CD4-positive, alpha-beta T cell (primary cell): ENCODE measurements around the gene WDR89. TPM values are rescaled to one million over a fixed set of nuclear protein-coding genes. Genes with fewer than 3 reads are reported as not detected.
"Not testable (repeated sequence)": the region's sequence is repeated elsewhere in the genome, so short reads cannot be mapped to it uniquely, and the experiment has no call there.

Experiments
- ATAC-seq: fragments of 200-7000 bp; cut with Tn5 transposase; one replicate; pipeline ENCODE4 v1.10.0; 2022; ENCODE audit warnings: mild to moderate bottlenecking; ENCODE audit not compliant: poor library complexity
- CTCF ChIA-PET: fragments of 350-600 bp; sonication (Branson Sonifier 250); formaldehyde crosslinking; loops from one replicate; lab custom pipeline; 2021; ENCODE audit warnings: antibody characterized with exemption, inconsistent platforms; lab: Charles Lee
- POLR2A ChIA-PET: fragments of 350-600 bp; sonication (Branson Sonifier 250); formaldehyde crosslinking; loops from one replicate; lab custom pipeline; 2021; ENCODE audit warnings: antibody characterized with exemption, inconsistent platforms; lab: Charles Lee
- DNase-seq, 14 experiments: peaks; one replicate each; pipeline ENCODE4 v3.0.0-alpha.2; 2013 to 2020; ENCODE audit warnings: mixed read lengths in 2 of 14
- H3K27ac ChIP-seq, 2 donors: one replicate each; pipeline versions ENCODE4 v1.5.1 to v1.7.0; 2013; ENCODE audit warnings: low read length in 2 of 2, low read depth in 1 of 2, mild to moderate bottlenecking in 1 of 2
- H3K27me3 ChIP-seq, 2 experiments: 1 replicate in 1 of 2; 2 replicates in 1 of 2; pipeline versions ENCODE4 v1.6.1 to v1.7.0; 2013; ENCODE audit warnings: low read length in 2 of 2, control low read depth in 1 of 2, mild to moderate bottlenecking in 1 of 2, moderate library complexity in 1 of 2; ENCODE audit not compliant: insufficient read depth in 2 of 2, control insufficient read depth in 1 of 2
- H3K36me3 ChIP-seq: one replicate; pipeline ENCODE4 v1.6.1; 2013; ENCODE audit warnings: low read length, control low read depth; ENCODE audit not compliant: insufficient read depth
- H3K4me1 ChIP-seq: one replicate; pipeline ENCODE4 v1.6.1; 2013; ENCODE audit warnings: low read length, control low read depth; ENCODE audit not compliant: insufficient read depth
- H3K4me3 ChIP-seq: one replicate; pipeline ENCODE4 v1.5.1; 2013; ENCODE audit warnings: mild to moderate bottlenecking, low read length, moderate library complexity
- H3K9me3 ChIP-seq, 2 experiments: 1 replicate in 1 of 2; 2 replicates in 1 of 2; pipeline versions ENCODE4 v1.6.1 to v1.7.0; 2013; ENCODE audit warnings: low read length in 2 of 2, mild to moderate bottlenecking in 2 of 2, control low read depth in 1 of 2, moderate library complexity in 1 of 2; ENCODE audit not compliant: control insufficient read depth in 1 of 2, insufficient read depth in 1 of 2
- H3K27ac Mint-ChIP-seq: one replicate; pipeline ENCODE4 v1.8.0; 2020; ENCODE audit warnings: mixed read lengths
- H3K27me3 Mint-ChIP-seq: one replicate; pipeline ENCODE4 v1.8.0; 2021; ENCODE audit warnings: mixed read lengths
- H3K36me3 Mint-ChIP-seq: one replicate; pipeline ENCODE4 v1.8.0; 2021; ENCODE audit warnings: low read depth, mixed read lengths
- H3K4me1 Mint-ChIP-seq: one replicate; pipeline ENCODE4 v1.8.0; 2021; ENCODE audit warnings: low read depth, mixed read lengths
- H3K4me3 Mint-ChIP-seq: one replicate; pipeline ENCODE4 v1.8.0; 2020; ENCODE audit warnings: mild to moderate bottlenecking, mixed read lengths
- H3K9me3 Mint-ChIP-seq: one replicate; pipeline ENCODE4 v1.8.0; 2020; ENCODE audit warnings: mixed read lengths
- intact Hi-C, 2 experiments: fragments of 100-400 bp; cut with DNase I in 1 of 2; cut with micrococcal nuclease in 1 of 2; formaldehyde crosslinking; loops; one replicate each; pipeline versions ENCODE4 v1.15.1 to v1.9.0; 2023 to 2025; cut with DNase I, micrococcal nuclease
- total RNA-seq, 174 experiments: library from RNA in 2 of 174; stranded (reverse) in 2 of 174; gene quantifications; one replicate each; pipeline ENCODE4 v1.2.3 and lab custom pipeline; 2021 to 2026
- TF ChIP-seq, protein P1 (sequence below): fragments of 200-600 bp; IDR thresholded peaks from one replicate; pipeline ENCODE4 v1.8.0; 2022; ENCODE audit warnings: antibody characterized with exemption, mild to moderate bottlenecking

The WDR89 gene
- total RNA-seq, 2 experiments from 2014 or later = 12.4 to 13.4 TPM

DNA sequence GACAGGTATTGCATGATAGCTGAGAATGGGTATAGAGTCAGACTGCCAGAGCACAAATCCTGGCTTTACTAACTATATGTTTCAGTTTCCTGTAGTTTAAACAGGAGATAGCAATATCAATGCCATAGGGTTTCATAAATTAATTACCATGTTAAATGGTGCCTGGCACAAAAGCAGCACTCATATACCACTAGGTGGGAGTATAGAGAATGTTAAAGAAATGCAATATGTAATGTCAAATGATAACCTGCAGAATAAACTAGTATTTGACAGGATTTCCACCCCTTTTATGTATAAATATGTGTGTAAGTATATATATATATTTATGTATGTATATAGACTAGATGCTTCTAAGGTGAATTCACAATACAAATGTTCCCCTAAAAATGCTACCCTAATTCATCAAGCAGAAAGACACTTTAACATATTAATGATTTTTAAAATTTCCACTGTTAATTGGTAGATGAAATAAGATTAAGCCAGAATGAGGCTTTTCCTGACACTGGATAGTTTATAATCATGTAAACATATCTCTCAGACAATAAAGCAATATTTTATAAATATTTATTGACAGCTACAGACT is 8.6 kb downstream of the WDR89 start:
- Mint-ChIP-seq H3K27me3 (no peaks in the 10 kb centered on the region), H3K27ac (peak overlapping the region; percentile 11), H3K4me1 (peaks cover 57% of the 10 kb centered on the region), H3K9me3 (peaks cover 17% of the 10 kb centered on the region), H3K36me3 (peaks cover 43% of the 10 kb centered on the region), H3K4me3 (no peak overlapping the region)
- POLR2A ChIA-PET = interaction anchor here (1.1 to 3.6 kb wide), 4 partner anchors 9 to 137 kb away, joined by 3 to 22 read pairs (median 8); partner anchors contain the start of gene WDR89
- intact Hi-C loops = loop anchor here (1.0 to 2.0 kb wide), 2 partner anchors 94 to 137 kb away; no protein-coding TSS in a partner anchor
- DNase-seq = peak in 3 of 14 experiments; percentile 64 to 71 (median 66)
- CTCF ChIA-PET = interaction anchor here (0.7 to 3.3 kb wide), 5 partner anchors 9 to 137 kb away, joined by 3 to 17 read pairs (median 4); partner anchors contain the start of gene WDR89
- peaks cover 9% of the 10 kb centered on the region for H3K36me3 ChIP-seq
- peaks cover 2% of the 10 kb centered on the region for H3K4me1 ChIP-seq
- H3K4me3 ChIP-seq = no peak overlapping the region
- peak; percentile 96 for ATAC-seq
- TF ChIP-seq, protein P1, sequence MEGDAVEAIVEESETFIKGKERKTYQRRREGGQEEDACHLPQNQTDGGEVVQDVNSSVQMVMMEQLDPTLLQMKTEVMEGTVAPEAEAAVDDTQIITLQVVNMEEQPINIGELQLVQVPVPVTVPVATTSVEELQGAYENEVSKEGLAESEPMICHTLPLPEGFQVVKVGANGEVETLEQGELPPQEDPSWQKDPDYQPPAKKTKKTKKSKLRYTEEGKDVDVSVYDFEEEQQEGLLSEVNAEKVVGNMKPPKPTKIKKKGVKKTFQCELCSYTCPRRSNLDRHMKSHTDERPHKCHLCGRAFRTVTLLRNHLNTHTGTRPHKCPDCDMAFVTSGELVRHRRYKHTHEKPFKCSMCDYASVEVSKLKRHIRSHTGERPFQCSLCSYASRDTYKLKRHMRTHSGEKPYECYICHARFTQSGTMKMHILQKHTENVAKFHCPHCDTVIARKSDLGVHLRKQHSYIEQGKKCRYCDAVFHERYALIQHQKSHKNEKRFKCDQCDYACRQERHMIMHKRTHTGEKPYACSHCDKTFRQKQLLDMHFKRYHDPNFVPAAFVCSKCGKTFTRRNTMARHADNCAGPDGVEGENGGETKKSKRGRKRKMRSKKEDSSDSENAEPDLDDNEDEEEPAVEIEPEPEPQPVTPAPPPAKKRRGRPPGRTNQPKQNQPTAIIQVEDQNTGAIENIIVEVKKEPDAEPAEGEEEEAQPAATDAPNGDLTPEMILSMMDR = peak; percentile 88
- no peak overlapping the region for H3K27ac ChIP-seq
- no peaks in the 10 kb centered on the region for H3K27me3 ChIP-seq
- peaks cover 0 to 4% of the 10 kb centered on the region in 2 experiments for H3K9me3 ChIP-seq

DNA sequence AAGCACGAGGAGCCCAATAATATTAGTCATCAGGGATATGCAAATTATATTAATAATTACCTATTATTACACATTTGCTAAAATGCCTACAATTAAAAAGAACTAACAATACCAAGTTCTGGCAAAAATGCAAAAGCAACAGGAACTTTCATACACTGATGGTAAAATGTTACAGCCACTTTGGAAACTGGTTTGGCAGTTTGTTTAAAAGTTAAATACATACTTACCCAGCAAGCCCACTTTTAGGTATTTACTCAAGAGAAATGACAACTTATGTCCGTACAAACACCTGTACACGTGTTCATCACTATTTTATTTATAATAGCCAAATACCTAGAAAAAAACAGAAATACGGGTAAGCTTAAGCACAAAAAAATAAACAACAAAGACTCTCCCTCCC is 17.0 kb downstream of the WDR89 start:
- intact Hi-C loops = no loop called here
- H3K36me3 Mint-ChIP-seq = peaks cover 56% of the 10 kb centered on the region
- peaks cover 11% of the 10 kb centered on the region for H3K4me1 ChIP-seq
- no peaks in the 10 kb centered on the region for H3K27me3 ChIP-seq
- DNase-seq (no peak), ATAC-seq (no peak)
- no peak overlapping the region for H3K4me3 Mint-ChIP-seq
- H3K27ac ChIP-seq = no peak overlapping the region
- CTCF ChIA-PET = no interaction called here
- no peaks in the 10 kb centered on the region for H3K9me3 ChIP-seq
- H3K4me1 Mint-ChIP-seq = peaks cover 46% of the 10 kb centered on the region
- H3K4me3 ChIP-seq = no peak overlapping the region
- peaks cover 26% of the 10 kb centered on the region for H3K36me3 ChIP-seq
- H3K27me3 Mint-ChIP-seq = no peaks in the 10 kb centered on the region
- POLR2A ChIA-PET = no interaction called here
- H3K9me3 Mint-ChIP-seq = no peaks in the 10 kb centered on the region
- TF ChIP-seq, protein P1 = no peak
- no peak overlapping the region for H3K27ac Mint-ChIP-seq

DNA sequence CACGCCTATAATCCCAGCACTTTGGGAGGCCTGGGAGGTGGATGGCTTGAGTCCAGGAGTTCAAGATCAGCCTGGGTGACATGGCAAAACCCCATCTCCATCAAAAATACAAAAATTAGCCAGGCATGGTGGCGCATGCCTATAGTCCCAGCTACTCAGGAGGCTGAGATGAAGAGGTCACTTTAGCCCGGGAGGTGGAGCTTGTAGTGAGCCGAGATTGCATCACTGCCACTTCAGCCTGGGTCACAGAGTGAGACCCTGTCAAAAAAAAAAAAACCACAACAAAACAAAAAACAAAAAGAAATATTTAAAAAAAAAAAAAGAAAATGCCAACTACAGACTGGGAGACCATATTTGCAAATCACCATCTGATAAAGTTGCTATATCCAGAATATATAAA is 17.5 kb downstream of the WDR89 start:
- ChIA-PET POLR2A (no interaction called here), CTCF (interaction anchor here (0.7 kb wide), 1 partner anchor 51 kb away, joined by 4 read pairs; no protein-coding TSS in a partner anchor)
- ATAC-seq (no peak), DNase-seq (no peak)
- peaks cover 11% of the 10 kb centered on the region for H3K4me1 ChIP-seq
- TF ChIP-seq, protein P1 = no peak
- H3K9me3 ChIP-seq = no peaks in the 10 kb centered on the region
- no peak overlapping the region for H3K27ac ChIP-seq
- Mint-ChIP-seq H3K27ac (no peak overlapping the region), H3K4me1 (peaks cover 45% of the 10 kb centered on the region), H3K9me3 (no peaks in the 10 kb centered on the region), H3K36me3 (peaks cover 56% of the 10 kb centered on the region), H3K27me3 (no peaks in the 10 kb centered on the region), H3K4me3 (no peak overlapping the region)
- H3K27me3 ChIP-seq = no peaks in the 10 kb centered on the region
- intact Hi-C loops = no loop called here
- no peak overlapping the region for H3K4me3 ChIP-seq
- peaks cover 28% of the 10 kb centered on the region for H3K36me3 ChIP-seq

DNA sequence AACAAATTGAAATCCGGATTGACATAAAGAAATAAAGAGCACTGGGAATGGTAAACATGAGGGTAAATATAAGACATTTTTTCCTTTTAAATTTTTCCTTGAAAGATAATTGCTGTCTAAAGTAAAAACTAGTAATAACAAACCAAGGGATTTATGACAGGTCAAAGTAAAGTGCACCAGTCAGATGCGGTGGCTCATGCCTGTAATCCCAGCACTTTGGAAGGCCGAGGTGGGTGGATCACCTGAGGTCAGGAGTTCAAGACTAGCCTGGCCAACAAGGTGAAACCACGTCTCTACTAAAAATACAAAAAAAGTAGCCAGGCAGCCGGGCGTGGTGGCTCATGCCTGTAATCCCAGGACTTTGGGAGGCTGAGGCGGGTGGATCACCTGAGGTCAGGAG is 19.7 kb downstream of the WDR89 start:
- ATAC-seq, H3K4me3 Mint-ChIP-seq, CTCF ChIA-PET, H3K27ac Mint-ChIP-seq, H3K27ac ChIP-seq, DNase-seq, H3K9me3 ChIP-seq, intact Hi-C loops, H3K4me3 ChIP-seq, H3K9me3 Mint-ChIP-seq, H3K27me3 ChIP-seq, H3K27me3 Mint-ChIP-seq, POLR2A ChIA-PET: not testable (repeated sequence)
- H3K36me3 ChIP-seq = peaks cover 37% of the 10 kb centered on the region
- peaks cover 18% of the 10 kb centered on the region for H3K4me1 ChIP-seq
- Mint-ChIP-seq H3K4me1 (peaks cover 51% of the 10 kb centered on the region), H3K36me3 (peaks cover 72% of the 10 kb centered on the region)
